SKM-1 (cell line): ENCODE data around the gene PIAS1.

ENCODE experiments used
- DNase-seq: peaks from one replicate; lab custom pipeline; 2025; ENCODE audit not compliant: unreplicated experiment; lab: John Stamatoyannopoulos, UW

Gene PIAS1

GRCh38 chr15:68175526-68175925 is 121.4 kb downstream of the PIAS1 start:
- no peak for DNase-seq

DNA sequence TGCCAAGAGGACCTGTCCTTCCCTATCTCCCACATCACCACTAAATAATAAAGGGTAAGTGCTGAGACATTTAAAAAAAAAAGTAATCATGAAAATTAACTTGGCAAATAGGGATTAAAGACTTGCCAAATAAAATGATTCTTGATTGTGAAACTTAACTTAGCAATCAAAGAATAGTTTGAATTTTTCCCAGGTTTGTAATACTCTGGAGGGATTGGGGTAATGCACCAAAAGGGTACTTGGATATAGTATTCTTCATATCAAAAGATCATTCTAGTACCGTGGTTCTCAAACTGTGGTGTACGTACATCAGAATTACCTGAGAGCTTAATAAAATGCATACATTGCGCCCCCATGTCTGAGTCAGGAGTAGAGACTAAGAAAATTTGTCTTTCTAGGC is 122.5 kb downstream of the PIAS1 start:
- no peak for DNase-seq

DNA sequence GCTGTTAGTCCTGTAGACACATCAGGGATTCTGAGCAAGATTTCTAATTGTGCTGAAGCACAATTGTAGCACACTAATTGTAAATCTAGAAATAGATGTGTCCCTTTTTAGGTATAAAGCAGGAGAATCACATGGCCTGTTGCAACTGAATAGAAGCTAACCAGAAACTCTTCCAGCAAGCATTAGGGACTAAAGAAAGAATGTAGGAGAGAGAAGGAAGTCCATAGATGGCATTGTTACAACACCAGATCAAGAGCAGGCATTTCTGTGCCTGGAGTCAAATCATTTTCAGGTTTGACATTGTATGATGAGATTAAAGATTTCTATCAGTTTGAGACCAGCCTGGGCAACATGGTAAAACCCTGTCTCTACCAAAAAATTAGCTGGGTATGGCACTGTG is 123.6 kb downstream of the PIAS1 start:
- DNase-seq: no peak

- no peak for DNase-seq
These were observed 129.7 kb downstream of the PIAS1 start for GRCh38 chr15:68183616-68184315.

DNA sequence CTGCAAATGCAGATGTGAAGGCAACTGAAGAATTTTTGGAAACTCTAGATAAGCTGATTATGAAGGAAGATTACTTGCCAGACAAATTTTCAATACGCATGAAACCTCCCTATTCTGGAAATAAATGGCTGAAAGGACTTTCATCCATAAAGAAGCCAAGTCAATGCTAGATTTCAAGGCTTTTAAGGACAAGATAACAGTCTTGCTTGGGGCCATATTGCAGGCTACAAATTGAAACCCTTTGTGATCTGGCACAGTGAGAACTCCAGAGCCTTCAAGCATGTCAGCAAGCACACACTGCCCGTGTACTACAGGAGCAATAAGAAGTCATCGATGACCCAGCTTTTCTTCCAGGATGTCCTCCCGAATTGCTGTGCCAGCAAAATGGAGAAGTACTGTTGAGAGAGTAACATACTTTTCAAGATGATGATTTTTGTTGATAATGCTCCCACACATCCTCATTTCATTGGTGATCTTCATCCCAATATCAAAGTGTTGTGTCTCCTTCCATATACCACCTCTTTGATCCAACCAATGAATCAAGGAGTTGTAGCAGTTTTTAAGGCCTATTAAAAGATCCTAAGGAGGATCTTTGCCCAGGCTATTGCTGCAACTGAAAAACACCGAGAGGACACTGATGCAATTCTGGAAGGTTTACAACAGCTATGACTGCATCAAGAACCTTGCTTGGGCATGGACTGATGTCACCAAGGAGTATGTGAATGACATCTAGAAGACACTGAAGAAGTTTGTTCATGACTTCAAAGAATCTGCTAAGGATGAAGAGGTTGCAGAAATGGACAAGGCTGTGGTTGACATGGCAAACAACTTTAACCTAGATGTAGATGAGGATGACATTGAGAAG is 130.7 kb downstream of the PIAS1 start:
- DNase-seq: no peak

- no peak for DNase-seq
These were observed 132.7 kb downstream of the PIAS1 start for GRCh38 chr15:68186671-68187397.

GRCh38 chr15:68187559-68187958 is 133.4 kb downstream of the PIAS1 start:
- DNase-seq: no peak

DNA sequence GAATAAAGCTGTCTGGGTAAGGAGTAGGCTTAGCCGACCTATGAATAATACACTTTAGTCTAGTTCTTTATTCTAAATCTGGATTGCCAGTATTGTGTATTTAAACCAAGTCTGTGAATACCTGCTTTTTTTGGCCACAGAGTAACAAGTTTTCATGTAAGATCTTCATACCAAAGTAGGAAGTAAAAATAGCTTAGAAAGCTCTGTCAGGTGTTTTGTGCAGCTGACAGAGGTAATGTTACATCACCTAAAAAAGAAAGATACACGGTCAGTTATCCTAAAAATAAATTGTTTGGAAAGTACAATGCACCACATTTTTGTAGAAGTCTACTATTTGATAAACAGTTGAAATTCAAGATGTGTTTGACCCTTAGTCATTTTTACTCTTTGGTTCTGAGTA is 134.5 kb downstream of the PIAS1 start:
- DNase-seq: no peak

- no peak for DNase-seq
These were observed 135.9 kb downstream of the PIAS1 start for GRCh38 chr15:68190048-68190447.

GRCh38 chr15:68191555-68191954 is 137.4 kb downstream of the PIAS1 start:
- no peak for DNase-seq

GRCh38 chr15:68192117-68192516 is 138.0 kb downstream of the PIAS1 start:
- no peak for DNase-seq

DNA sequence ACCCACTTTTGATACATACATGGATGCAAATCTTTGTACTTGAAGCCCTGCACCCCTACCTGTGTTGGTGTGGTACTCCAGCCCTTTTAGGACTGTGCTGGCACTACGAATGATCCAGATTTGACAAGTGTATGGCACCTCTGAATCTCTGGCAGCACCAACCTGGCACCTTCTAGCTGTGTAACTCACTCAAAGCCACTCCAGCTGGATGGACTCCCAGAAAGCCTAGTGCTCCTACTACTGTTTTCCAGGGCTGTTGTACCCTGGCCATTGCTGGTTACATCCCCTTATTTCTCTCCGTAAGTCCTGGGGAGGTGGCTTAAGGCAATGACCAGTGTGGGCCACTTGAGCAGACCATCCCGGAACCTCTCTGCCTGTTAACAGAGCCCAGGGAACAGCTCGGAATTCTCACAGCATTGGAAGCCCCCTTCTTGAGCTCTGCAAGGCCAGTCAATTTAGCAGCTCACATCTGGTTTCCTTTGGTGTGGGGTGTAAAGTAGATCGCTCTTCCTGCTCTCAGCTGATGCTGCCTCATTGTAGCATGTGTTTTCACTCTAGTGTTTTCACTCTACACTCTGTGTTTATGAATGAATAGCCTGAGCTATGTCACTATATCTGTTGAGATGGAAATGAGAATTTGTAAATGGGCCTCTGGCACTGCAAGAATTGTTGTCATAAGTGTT is 138.8 kb downstream of the PIAS1 start:
- DNase-seq: no peak

GRCh38 chr15:68195336-68196112 is 141.4 kb downstream of the PIAS1 start:
- DNase-seq: no peak

GRCh38 chr15:68196445-68197169 is 142.5 kb downstream of the PIAS1 start:
- DNase-seq: no peak

- no peak for DNase-seq
These were observed 143.0 kb downstream of the PIAS1 start for GRCh38 chr15:68197170-68197492.

- no peak for DNase-seq
These were observed 143.7 kb downstream of the PIAS1 start for GRCh38 chr15:68197661-68198437.

DNA sequence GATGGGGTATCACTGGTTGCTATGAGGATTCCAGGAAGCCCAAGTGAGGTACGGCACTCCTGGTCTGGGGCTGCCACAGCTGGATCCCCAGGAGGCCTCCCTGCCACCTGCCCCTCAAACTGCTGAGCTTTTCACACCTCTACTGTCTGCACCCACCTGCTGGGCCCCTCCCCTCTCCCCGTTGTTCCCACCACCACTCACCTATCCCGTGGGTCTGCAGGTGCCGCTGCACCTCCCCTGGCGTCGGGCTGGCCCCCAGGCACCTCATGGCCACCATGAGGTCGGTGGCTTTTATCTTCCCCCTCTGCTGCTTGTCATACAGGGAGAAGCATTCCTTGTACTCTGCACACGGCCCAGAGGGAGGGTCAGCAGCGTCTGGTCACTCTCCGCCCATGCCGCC is 145.2 kb downstream of the PIAS1 start:
- no peak for DNase-seq

DNA sequence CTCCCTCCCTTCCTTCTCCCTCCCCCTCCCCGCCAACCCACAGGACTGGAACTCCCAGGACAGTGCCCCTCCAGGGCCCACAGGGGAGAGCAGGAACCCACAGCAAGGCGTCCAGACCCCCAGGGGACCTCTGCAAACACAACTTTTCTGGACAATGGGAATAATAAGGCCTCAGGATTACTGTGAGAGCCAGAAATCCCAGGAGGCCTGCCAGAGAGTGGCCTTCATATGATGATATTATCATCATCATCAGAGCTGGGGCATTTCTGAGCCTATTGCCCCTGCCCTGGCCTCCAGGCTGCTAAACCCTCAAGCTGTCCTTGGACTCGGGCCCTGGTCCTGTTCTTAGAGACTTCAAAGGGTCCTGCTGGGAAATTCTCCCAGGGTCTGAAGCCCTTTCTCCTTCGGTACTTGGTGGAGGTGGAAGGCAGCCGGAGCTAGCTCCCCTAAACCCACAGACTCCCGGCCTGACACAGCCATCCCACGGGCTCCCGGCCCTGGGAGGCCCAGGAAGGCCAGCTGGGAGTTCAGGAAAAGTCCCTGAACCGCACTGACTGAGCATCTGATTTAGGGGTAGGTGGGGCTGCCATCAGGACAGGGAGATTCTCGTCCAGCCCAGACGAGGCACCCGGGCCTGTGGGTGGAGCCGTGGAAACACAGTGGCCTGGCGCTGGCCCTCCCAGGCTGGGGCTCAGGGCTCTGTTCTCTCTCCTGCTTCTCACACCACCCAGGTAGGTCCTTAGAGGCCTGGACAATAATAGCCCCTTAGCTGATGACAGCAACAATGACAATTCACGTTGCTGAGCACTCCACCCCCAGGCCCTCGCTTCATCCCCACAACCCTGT is 146.1 kb downstream of the PIAS1 start:
- DNase-seq: no peak
